ENCODE measurements around the gene BLID.

- TF ChIP-seq CTCF (IDR thresholded peaks at IDR 0.05; ENCODE audit: insufficient read depth, low read depth, low read length): no peak
- TF ChIP-seq EZH2 (IDR thresholded peaks at IDR 0.05; ENCODE audit: insufficient read depth, low read length): no peak
Measured at GRCh38 chr11:122075016-122075415, 41.0 kb downstream of the BLID start.
